ENCODE results near the gene SYCE3.
A peak's percentile ranks its signal among the peaks of the same experiment; 100 is the strongest.
"Not testable (repeated sequence)": the region's sequence is repeated elsewhere in the genome, so short reads cannot be mapped to it uniquely, and the experiment has no call there.

The SYCE3 gene, protein sequence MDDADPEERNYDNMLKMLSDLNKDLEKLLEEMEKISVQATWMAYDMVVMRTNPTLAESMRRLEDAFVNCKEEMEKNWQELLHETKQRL

DNA sequence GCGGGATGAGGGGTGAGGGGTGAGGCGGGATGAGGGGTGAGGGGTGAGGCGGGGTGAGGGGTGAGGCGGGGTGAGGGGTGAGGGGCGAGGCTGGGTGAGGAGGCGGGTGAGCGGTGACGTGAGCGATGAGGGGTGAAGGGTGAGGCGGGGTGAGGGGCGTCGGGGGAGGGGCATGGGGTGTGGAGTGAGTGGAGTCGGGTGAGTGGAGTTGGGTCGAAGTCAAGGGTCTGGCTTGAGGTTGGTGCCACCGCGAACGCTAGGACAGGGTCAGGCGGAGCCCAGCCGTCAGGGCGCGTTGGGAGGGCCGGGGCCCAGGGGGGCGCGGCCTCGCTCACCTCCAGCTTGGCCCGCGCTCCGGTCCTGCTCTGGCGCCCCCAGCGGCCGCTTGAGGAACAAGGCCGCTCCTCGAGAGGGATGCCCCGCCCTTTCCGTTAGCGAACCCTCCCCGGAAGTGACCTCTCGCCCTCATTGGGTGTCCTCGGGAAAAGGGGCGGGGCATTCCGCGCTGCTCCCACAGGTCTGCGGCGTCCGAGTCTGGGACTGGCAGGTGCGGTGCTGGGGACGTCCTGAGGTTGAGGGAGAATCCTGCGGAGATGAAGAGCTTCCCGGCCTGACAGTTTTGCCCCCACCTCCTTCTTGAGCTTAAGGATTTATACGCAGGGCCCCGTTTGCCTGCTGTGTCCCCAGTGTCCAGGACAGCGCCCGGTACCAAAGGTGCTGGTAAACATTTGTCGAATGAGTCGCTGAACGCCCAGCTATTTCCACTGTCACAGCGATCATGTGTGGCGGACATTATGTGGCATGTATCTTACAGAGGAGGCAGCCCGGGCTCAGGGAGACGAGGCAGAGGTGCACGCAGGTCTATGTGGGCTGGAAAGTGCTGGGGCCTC, at the start of gene SYCE3:
Gene SYCE3, minus strand, starts transcription at position 397 of the 890 bp plus-strand sequence. CDS start 6,514 bp downstream, outside the sequence.
- DNase-seq: peak; percentile 95

DNA sequence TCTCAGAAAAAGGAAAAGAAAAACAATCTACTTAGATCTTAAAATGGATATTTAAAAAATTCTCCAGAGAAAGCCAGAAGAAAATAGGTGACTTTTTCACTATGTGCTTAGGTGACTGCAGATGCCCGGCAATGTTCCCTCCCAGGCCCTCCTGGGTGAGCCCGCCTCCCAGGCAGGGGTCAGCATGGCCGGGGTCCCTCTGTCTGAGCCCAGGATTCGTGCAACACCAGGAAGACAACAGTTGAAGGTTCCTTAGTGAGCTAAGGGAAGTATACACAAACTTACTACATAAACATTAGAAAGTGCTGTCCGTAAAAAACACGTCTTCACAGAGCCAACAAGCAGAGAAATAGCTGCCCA, 49.4 kb upstream of the SYCE3 start:
- no peak for DNase-seq

DNA sequence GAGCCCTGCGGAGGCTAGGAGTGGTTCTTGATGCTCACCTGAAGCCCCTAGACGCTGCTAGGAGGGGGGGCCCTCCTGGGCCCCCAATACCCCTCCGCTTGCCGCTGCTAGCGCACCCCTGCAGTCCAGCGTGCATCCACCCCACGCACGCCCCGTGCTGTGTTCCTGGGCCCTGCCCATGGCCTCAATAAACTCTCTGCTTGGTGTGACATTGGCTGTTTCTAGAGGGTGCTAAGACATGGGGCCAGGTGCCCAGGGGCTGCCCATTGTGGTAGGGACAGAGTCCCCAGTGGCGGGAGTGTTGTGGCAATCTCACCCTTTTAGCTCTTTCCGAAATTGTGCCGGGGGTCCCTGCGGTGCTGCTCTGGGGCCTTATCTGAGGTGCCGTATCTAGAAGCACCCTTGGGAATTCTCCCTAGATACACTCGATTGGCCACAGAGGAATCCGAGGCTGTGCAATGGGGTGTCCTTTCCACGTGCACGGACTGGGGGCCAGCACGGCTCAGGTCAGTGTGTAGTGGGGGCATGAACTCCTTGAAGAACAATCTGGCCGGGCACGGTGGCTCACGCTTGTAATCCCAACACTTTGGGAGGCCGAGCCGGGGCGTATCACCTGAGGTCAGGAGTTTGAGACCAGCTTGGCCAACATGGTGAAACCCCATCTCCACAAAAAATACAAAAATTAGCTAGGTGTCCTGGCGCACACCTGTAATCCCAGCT, 48.8 kb upstream of the SYCE3 start:
- DNase-seq: no peak

DNA sequence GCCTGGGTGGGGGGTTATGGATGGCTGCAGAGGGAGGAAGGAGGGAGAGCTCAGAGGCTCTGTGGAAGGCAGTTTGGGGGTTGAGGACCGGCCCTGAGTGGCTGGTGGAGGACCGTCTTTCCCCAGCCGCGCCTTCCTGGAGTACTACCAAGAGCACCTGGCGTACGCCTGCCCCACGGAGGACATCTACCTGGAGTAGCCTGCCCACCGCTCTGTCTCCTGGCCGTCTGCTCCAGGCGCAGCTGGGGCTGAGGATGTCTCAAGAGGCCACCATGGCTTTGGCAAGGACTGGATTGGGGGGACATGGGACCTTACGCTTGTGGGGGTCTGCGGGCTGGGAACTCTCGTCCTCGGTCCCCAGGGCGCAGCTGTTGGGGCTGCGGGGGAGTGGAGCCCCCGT, 47.9 kb upstream of the SYCE3 start:
- DNase-seq: no peak

DNA sequence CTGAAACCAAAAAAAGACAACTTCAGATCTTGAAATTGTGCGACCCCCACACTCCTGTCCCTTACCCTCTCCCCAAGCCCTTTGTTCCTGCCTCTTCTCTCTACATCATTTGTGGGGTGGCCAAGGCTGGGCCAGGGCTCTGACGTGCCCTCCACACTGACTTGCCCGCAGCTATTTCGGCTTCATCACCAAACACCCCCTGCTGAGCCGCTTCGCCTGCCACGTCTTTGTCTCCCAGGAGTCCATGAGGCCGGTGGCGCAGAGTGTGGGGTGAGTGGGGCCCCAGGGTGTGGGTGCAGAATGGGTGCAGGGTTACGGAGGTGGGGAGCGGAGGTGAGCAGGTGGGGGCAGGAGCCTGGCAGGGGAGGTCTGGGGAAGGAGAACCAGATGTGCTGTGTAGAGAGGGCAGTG, 47.3 kb upstream of the SYCE3 start:
- DNase-seq: no peak

DNA sequence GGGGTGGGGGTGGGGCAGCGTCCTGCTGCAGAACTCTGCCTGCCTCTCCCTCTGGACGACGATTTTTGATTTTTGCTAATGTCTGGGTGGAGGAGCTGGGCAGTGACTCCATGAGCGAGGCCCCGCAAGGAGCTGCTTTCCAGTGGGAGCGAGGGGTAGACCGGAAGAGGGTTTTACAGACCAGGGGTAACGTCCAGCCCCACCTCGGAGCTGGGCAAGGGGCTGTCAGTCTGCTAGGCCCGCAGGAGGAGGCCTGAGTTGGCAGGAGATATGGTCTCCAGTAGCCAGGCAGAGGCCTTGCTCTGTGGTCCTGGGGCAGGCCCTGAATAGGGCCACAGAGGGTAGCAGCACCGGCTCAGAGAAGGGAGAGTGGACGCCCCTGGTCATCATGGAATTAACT, 46.9 kb upstream of the SYCE3 start:
- DNase-seq: no peak

DNA sequence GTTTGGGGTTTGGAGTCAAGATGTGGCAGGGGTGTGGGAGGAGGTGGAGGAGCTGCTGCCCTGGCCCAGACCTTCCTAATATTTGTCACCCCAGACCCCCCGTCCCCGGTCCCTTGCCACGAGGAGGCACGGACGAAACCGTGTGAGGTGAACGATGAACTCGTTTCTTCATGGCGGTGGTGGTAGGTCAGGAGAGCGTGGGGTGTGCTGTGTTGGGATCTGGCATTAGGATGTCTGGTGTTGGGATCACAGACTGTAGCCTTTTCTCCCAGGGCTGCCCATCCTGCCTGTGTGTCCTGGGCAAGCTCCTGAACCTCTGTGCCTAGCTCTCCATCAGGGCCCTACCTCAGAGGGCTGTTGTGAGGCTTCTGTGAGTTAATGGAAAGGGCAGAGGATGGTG, 46.3 kb upstream of the SYCE3 start:
- no peak for DNase-seq

DNA sequence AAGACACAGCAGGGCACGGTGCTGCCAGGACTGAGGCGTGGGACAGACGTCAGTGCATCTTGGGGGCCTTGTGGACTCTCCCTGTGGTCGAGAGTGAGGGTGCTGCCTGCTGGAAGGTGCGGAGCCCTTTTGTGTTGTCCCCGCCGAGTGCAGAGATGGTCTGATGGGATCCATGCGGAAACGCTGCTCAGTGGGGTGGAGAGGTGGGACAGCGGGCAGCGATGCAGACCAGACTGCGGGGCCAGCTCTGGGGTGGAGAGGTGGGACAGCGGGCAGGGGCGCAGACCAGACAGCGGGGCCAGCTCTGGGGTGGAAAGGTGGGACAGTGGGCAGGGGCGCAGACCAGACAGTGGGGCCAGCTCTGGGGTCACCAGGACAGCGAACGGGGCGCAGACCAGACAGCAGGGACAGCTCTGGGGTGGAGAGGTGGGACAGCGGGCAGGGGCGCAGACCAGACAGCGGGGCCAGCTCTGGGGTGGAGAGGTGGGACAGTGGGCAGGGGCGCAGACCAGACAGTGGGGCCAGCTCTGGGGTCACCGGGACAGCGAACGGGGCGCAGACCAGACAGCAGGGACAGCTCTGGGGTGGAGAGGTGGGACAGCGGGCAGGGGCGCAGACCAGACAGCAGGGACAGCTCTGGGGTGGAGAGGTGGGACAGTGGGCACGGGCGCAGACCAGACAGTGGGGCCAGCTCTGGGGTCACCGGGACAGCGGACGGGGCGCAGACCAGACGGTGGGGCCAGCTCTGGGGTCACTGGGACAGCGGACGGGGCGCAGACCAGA, 45.5 kb upstream of the SYCE3 start:
- not testable (repeated sequence) for DNase-seq

DNA sequence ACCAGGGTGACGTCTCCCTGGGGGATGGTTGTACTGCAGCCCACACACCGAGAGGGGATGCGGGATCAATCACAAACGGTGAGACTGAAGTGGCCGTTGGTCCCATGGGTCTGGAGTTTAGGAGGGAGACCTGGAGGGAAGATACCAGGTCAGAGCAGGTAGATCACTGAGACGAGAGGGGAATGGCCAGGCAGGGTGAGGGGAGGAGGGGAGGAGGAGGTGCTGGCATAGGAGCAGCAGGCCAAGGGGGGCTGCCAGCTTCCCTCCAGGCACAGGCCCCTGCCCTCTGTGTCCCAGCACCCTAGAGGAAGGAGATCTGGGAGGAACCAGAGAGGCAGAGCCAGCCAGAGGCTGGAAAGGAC, 44.9 kb upstream of the SYCE3 start:
- no peak for DNase-seq

DNA sequence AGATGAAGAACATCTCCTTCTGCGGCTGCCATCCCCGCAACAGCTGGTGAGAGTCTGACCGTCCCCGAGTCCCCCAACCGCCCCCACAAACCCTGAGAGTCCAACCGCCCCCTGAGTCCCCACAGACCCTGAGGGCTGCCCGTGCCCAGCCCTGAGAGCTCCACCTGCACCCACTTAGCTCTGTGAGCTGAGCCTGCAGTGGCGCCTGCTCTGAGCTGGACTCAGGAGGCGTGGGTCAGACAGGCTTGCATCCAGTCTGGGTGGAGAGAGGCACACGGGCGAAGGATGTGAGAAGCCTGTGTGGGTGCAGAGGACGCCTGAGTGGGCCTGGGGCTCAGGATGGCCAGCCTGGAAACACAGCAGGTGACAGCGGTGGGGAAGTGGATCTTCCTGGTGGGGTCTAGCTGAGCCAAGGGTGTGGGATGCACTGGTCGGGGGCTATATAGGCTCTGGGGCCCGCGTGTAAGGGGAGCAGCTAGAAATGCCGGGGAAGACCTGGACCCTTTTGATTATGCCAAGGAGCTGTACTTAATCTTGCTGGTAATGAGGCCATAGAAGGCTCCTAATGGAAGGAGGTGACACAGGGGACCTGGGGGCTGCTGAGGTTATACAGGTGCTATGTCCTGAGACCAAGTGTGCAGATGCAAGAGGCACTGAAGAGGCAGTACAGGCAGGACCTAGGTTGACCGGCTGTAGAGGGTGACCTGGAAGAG, 44.4 kb upstream of the SYCE3 start:
- DNase-seq: no peak

DNA sequence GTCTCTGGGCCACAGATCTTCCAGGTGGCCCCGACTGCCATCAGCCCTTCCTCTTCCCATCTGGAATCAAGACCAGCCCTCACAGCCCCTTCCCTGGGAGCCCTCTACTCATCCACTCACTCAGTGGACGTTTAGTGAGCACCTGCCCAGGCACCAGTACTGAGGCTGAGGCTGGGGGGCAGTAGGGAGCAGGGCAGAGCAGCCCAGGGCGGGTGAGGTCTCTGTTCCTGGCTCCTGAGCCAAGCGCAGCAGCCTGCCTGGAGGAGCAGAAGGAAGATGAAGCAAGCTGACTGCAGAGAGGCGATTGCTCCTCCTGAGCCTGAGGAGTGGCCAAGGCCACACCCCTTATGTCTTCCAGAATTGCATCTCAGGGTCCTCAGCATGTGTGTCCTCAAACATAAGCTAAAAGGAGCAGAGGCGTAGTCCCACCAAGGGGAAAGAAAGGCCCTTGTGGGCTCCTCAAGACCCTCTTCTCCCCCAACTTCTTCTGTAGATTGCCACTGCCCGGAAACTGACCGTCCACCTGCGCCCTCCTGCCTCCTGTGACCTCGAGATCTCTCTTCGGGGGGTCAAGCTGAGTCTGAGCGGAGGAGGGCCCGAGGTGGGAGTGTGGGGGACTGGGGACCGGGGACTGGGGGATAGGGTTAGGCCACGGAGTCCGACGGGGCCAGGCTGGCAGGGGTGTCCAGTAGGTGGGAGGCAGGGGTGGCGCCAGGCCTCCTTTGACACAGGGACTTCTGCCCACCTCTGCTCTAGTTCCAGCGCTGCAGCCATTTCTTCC, 43.6 kb upstream of the SYCE3 start:
- no peak for DNase-seq

DNA sequence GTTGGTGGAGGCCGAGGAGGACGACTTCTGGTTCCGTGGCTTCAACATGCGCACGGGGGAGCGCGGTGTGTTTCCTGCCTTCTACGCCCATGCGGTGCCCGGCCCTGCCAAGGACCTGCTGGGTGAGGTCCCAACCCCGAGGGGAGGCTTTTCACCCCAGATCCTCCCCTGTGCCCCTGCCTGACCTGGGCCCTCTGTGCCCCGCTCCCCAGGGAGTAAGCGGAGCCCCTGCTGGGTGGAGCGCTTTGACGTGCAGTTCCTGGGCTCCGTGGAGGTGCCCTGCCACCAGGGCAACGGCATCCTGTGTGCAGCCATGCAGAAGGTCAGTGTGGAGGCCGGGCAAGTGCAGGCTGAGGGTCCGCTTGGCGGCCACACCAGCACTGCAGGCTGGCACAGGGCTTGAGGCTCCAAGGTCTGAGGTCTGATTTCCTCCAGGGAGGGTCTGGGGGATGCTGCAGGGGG, 42.9 kb upstream of the SYCE3 start:
- DNase-seq: no peak

DNA sequence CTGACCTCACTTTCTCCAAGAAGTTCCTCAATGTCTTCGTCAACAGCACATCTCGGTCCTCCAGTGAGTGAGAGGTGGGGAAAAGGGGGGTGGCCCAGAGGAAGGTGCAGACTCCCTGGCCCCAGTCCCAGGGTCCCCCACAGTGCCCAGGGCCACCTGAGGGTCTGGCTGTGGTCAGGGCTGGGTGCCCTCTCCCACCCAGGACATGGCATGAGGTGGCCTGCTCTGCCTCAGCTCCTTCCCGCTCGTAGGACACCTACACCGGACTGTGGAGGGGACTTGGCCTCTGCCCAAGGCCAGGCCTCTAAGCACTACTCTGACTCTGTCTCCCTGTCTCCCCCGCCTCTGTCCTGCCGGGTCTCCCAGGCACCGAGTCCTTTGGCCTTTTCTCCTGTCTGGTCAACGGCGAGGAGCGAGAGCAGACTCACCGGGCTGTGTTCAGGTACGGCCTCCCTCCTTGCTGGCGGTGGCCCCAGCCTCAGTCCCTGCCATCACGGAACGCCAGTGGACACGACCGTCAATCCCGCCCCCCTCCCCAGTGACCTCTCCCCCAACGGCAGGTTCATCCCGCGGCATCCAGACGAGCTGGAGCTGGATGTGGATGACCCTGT, 42.4 kb upstream of the SYCE3 start:
- no peak for DNase-seq

DNA sequence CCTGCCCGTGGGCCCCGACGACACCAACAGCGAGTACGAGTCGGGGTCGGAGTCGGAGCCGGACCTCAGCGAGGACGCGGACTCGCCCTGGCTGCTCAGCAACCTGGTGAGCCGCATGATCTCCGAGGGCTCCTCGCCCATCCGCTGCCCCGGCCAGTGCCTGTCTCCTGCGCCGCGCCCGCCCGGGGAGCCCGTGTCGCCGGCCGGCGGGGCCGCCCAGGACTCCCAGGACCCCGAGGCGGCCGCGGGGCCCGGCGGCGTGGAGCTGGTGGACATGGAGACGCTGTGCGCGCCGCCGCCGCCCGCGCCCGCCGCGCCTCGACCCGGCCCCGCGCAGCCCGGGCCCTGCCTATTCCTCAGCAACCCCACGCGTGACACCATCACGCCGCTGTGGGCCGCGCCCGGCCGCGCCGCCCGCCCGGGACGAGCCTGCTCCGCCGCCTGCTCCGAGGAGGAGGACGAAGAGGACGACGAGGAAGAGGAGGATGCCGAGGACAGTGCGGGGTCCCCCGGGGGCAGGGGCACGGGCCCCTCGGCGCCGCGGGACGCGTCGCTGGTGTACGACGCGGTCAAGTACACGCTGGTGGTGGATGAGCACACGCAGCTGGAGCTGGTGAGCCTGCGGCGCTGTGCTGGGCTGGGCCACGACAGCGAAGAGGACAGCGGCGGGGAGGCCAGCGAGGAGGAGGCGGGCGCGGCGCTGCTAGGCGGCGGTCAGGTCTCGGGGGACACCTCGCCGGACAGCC, 41.7 kb upstream of the SYCE3 start:
- no peak for DNase-seq

DNA sequence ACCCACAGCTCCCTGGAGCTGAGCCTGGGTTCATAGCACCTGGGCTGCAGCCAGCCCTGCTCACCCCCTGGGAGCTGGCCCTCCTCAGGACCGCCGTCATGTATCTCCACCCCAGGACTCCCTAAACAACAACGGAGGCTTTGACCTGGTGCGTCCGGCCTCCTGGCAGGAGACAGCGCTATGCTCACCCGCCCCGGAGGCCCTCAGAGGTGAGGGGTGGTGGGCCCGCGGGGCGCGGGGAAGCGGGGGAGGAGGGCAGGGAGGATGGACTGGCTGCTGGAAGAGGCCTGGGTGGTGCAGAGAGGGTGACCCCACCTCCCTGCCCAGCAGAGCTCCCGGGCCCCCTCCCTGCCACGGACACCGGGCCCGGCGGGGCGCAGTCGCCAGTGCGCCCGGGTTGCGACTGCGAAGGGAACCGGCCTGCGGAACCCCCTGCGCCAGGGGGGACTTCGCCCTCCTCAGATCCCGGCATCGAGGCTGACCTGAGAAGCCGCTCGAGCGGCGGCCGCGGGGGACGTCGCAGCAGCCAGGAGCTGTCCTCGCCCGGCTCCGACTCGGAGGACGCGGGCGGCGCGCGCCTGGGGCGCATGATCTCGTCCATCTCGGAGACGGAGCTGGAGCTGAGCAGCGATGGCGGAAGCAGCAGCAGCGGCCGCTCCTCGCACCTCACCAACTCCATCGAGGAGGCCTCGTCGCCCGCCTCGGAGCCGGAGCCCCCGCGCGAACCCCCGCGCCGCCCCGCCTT, 41.0 kb upstream of the SYCE3 start:
- DNase-seq: no peak

DNA sequence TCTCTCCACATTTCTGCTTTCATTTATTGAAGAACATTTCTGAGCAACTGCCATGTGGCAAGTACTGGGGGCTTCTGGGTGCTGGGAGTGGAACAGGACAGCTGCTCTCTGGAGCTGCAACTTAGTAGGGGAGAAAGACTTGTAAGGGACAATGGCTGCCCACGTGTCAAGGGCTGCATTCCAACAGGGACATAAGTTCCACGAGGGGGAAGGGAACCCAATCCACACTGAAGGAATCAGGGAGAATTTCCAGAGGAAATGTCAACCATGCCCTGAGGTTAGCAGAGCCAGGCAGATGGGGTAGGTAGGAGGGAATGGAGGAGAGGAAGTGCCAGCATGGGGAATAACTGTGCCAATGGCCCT, 39.6 kb upstream of the SYCE3 start:
- DNase-seq: no peak

DNA sequence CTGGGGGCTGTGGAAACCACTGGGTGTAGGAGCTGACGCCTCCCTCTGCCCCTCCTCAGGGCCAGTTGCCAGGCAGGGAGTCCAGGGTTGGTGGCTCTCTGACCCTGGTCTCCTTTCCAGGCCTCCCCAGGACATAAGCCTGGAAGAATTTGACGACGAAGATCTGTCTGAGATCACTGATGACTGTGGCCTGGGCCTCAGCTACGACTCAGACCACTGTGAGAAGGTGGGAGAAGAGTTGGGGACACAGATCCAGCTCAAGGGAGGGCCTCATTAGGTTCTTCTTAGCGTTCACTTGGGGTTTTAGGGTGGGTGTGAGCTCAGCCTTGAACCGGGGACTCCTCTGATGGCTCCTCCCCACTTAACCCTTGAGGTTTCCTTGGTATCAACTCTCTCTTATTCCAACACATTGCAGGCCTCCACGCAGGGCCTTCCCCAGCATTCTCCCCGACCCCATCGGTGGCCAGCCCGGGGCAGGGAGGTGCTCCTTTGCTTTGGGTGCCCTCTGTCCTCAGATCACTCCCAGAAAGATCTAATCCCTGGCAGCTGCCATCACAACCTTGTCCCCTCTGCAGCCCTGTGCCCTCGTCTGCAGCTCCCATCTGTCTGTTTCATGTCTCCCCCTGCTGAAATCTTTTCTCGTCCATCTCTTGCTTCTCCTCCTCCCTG, 39.1 kb upstream of the SYCE3 start:
- DNase-seq: no peak

DNA sequence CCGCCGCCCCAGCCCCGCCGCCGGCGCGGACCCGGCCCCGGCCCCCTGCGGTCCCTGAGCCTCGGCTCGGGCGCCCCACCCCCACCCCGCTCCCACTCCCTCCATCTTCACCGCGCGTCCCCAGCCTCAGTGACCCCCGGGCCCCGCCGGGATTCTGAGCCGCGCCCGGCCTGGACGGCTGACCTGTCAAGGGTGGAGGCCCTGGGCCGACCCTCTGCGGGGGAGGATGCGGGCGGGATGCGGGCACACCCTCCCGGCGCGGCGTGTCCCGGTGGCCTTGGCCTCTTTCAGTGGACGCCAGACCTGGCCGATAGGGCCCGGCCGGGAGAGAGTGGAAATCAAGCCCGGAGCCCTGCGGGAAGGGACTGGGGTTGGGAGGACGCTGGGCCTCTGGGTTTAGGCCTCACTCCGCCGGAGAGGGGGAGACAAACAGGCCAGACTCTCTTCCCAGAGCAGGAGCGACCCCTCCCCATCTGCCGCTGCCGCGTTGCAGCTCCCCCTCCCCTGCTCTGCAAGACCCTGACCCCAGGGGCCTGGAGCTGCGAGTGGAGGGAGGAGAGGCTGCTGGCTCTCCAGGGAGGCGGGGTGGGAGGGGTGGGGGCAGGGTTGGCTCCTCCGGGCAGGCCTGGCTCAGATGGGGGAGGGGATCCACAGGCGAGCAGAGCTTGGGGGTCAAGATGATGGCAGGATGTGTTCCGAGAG, 38.4 kb upstream of the SYCE3 start:
- DNase-seq: no peak

DNA sequence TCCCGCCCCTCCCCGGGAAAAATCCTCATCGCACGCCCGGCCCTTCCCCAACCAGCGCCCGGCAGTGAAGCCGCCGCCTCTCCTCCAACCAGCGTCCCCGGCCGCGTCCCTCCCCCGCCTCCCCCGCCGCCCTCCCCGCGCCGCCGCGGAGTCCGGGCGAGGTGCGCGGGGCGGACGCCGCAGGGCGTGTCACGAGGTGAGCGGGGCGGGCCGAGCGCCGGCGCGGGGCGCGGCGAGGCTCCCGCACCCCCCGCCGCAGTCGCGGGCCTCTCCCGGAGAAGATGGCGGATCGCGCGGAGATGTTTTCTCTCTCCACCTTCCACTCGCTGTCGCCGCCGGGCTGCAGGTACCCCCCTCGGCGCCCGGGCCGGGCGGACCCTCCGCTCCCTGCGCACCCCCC, 37.8 kb upstream of the SYCE3 start, which contains the start of gene MAPK8IP2:
Gene MAPK8IP2, plus strand, starts transcription at position 256 of the 400 bp plus-strand sequence. Its CDS starts 26 bp downstream, at position 282.
- DNase-seq: no peak

Data from activated CD4-positive, alpha-beta T cell treated with anti-CD3 and anti-CD28 coated beads, Interleukin-2, amount 50 U/mL, for 4 hours (primary cell).